RWPE2 (cell line): ENCODE results near the gene JMJD7.

Source experiments
- ATAC-seq: fragments of 200-7000 bp; cut with Tn5 transposase; 3 replicates; pipeline ENCODE4 v1.9.1; 2021; ENCODE audit warnings: low read depth
- DNase-seq: peaks from one replicate; pipeline ENCODE4 v3.0.0-alpha.2; 2020; ENCODE audit warnings: low spot score
- H3K27ac ChIP-seq: fragments of 450-650 bp; 2 replicates; pipeline ENCODE4 v1.5.1; 2017; ENCODE audit warnings: mild to moderate bottlenecking; ENCODE audit not compliant: poor library complexity, severe bottlenecking
- H3K27me3 ChIP-seq: fragments of 250-450 bp; sonication (Bioruptor Pico); 2 replicates; pipeline ENCODE4 v1.5.1; 2021; ENCODE audit warnings: mild to moderate bottlenecking, moderate library complexity; ENCODE audit not compliant: insufficient read depth, poor library complexity, severe bottlenecking
- H3K36me3 ChIP-seq: fragments of 250-450 bp; sonication (Bioruptor Pico); 2 replicates; pipeline ENCODE4 v1.5.1; 2020; ENCODE audit warnings: low read depth, mild to moderate bottlenecking, moderate library complexity
- H3K4me1 ChIP-seq: fragments of 250-450 bp; sonication (Bioruptor Pico); 2 replicates; pipeline ENCODE4 v1.5.1; 2021; ENCODE audit warnings: mild to moderate bottlenecking, moderate library complexity; ENCODE audit not compliant: insufficient read depth, poor library complexity, severe bottlenecking
- H3K4me3 ChIP-seq: fragments of 250-450 bp; sonication (Bioruptor Pico); 2 replicates; pipeline ENCODE4 v1.5.1; 2021; ENCODE audit warnings: mild to moderate bottlenecking, moderate library complexity; ENCODE audit not compliant: severe bottlenecking
- H3K9me3 ChIP-seq: fragments of 250-450 bp; sonication (Bioruptor Pico); 2 replicates; pipeline ENCODE4 v1.5.1; 2021; ENCODE audit warnings: mild to moderate bottlenecking, moderate library complexity; ENCODE audit not compliant: severe bottlenecking
- TF ChIP-seq, protein P1 (sequence below): fragments of 450-650 bp; IDR thresholded peaks from one replicate; pipeline ENCODE4 v1.5.1; 2017; ENCODE audit warnings: mild to moderate bottlenecking, moderate library complexity; ENCODE audit not compliant: poor library complexity, severe bottlenecking

Gene JMJD7

GRCh38 chr15:41851167-41851523 lies 23.3 kb downstream of the JMJD7 start:
- Histone ChIP-seq H3K27ac (no peak overlapping the region), H3K4me3 (no peak overlapping the region), H3K4me1 (peaks cover 13% of the 10 kb centered on the region), H3K36me3 (no peaks in the 10 kb centered on the region), H3K9me3 (no peaks in the 10 kb centered on the region), H3K27me3 (no peaks in the 10 kb centered on the region)
- TF ChIP-seq, protein P1, sequence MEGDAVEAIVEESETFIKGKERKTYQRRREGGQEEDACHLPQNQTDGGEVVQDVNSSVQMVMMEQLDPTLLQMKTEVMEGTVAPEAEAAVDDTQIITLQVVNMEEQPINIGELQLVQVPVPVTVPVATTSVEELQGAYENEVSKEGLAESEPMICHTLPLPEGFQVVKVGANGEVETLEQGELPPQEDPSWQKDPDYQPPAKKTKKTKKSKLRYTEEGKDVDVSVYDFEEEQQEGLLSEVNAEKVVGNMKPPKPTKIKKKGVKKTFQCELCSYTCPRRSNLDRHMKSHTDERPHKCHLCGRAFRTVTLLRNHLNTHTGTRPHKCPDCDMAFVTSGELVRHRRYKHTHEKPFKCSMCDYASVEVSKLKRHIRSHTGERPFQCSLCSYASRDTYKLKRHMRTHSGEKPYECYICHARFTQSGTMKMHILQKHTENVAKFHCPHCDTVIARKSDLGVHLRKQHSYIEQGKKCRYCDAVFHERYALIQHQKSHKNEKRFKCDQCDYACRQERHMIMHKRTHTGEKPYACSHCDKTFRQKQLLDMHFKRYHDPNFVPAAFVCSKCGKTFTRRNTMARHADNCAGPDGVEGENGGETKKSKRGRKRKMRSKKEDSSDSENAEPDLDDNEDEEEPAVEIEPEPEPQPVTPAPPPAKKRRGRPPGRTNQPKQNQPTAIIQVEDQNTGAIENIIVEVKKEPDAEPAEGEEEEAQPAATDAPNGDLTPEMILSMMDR = no peak
- ATAC-seq (no peak), DNase-seq (no peak)

- Histone ChIP-seq H3K27ac (no peak overlapping the region), H3K36me3 (no peaks in the 10 kb centered on the region), H3K9me3 (no peaks in the 10 kb centered on the region), H3K27me3 (no peaks in the 10 kb centered on the region), H3K4me3 (no peak overlapping the region), H3K4me1 (peaks cover 13% of the 10 kb centered on the region)
- DNase-seq (no peak), ATAC-seq (no peak)
- TF ChIP-seq, protein P1 = no peak
Measured at GRCh38 chr15:41851755-41852370, 24.0 kb downstream of the JMJD7 start.

GRCh38 chr15:41852736-41853590 lies 25.1 kb downstream of the JMJD7 start:
- Histone ChIP-seq H3K4me3 (no peak overlapping the region), H3K36me3 (no peaks in the 10 kb centered on the region), H3K27ac (no peak overlapping the region), H3K4me1 (peaks cover 13% of the 10 kb centered on the region), H3K27me3 (no peaks in the 10 kb centered on the region), H3K9me3 (no peaks in the 10 kb centered on the region)
- TF ChIP-seq, protein P1 = no peak
- no peak for DNase-seq
- ATAC-seq = no peak

DNA sequence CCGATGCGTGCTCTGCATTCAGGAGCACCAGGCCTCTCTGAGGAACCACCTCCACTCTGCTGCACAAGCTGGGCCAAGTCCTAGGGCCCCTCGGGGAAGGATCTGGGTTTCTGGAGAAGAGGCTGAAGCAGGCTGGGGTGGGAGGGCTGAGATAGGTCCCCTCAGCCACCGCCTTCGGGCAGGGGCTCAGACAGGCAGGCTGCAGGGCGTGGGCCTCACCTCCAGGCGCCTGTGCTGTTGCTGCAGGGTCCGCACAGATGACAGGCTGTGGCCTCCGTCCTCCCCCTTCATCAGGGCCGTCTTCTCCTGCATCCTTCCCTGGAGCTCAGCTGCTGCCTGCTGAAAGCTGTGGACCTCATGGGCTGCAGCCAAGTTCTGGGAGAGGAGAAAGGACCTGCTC lies 25.9 kb downstream of the JMJD7 start:
- no peak overlapping the region for H3K4me3 ChIP-seq
- H3K36me3 ChIP-seq = no peaks in the 10 kb centered on the region
- H3K27ac ChIP-seq = no peak overlapping the region
- ATAC-seq (no peak), DNase-seq (no peak)
- no peaks in the 10 kb centered on the region for H3K27me3 ChIP-seq
- no peaks in the 10 kb centered on the region for H3K9me3 ChIP-seq
- TF ChIP-seq, protein P1 = no peak
- peaks cover 13% of the 10 kb centered on the region for H3K4me1 ChIP-seq

DNA sequence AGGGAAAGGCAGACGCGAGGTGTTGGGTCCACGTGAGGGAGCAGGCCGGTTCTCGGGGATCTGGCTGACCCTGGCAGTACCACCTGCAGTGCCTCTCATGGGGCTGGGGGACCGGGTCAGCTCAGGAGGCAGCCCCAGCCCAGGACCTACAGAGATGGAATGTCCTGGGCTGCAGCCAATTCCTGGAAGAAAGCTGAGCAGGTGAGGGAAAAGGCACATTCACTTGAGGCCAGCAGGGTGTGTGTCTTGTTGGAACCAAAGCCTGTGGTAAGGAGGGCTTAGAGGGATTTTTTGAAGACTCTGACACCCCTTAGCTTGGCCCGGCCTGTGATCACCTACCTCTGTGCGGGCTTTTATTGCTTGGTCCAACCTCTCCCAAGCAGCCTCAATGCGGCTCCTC lies 26.6 kb downstream of the JMJD7 start:
- no peak for DNase-seq
- no peak overlapping the region for H3K4me3 ChIP-seq
- no peaks in the 10 kb centered on the region for H3K9me3 ChIP-seq
- TF ChIP-seq, protein P1 = no peak
- no peak overlapping the region for H3K27ac ChIP-seq
- ATAC-seq = no peak
- no peaks in the 10 kb centered on the region for H3K36me3 ChIP-seq
- H3K27me3 ChIP-seq = no peaks in the 10 kb centered on the region
- peaks cover 8% of the 10 kb centered on the region for H3K4me1 ChIP-seq
